Hepatocyte (in vitro differentiated cells): ENCODE measurements around the gene ITPK1.

Experiments used
- EZH2 ChIP-seq: fragments of 200-600 bp; sonication (generic); IDR thresholded peaks from 2 replicates; pipeline ENCODE4 v1.6.1; 2016; ENCODE audit warnings: antibody characterized with exemption, mild to moderate bottlenecking, borderline replicate concordance
- EZH2phosphoT487 ChIP-seq: fragments of 200-600 bp; sonication (generic); IDR thresholded peaks from one replicate; pipeline ENCODE4 v1.6.1; 2018; ENCODE audit warnings: antibody characterized with exemption, mild to moderate bottlenecking, low read depth, moderate library complexity; ENCODE audit not compliant: unreplicated experiment, severe bottlenecking
- TF ChIP-seq, protein P1 (sequence below): fragments of 200-600 bp; sonication (generic); IDR thresholded peaks from 2 replicates; pipeline ENCODE4 v1.5.1; 2016; ENCODE audit warnings: antibody characterized with exemption, mild to moderate bottlenecking; ENCODE audit not compliant: poor library complexity

DNA sequence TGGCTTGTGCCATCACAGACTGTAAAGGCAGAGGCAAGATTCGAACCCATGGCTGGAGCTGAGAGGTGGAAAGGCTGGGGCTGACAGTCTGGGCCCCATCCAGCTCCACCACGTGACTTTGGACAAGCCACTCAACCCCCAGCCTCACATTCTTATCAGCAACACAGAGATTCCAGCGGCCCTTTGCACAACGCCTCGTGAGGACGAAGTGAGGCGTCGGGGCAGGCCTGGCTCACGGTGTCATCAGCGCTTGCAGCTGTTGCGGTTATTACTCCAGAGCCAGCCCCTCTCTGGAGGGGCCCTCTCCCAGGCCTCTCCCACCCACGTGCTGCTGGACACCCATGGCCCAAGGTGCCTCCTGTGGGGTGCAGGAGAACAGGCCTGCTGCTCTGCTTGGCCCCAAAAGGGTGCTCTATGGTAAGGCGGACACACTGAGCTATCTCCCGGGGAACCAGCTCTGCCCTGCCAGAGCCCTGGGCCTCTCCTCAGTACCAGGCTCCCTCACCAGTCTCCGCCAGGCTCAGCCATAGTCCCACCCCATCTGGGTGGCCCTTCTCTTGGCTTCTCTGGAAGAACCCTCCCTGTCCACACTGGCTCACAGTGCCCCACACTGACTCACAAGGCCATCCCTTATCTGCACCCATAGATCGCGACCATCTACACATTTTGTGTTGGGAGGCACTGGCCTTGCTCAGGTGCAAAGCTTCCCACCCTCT lies 171.7 kb downstream of the ITPK1 start:
- TF ChIP-seq, protein P1, sequence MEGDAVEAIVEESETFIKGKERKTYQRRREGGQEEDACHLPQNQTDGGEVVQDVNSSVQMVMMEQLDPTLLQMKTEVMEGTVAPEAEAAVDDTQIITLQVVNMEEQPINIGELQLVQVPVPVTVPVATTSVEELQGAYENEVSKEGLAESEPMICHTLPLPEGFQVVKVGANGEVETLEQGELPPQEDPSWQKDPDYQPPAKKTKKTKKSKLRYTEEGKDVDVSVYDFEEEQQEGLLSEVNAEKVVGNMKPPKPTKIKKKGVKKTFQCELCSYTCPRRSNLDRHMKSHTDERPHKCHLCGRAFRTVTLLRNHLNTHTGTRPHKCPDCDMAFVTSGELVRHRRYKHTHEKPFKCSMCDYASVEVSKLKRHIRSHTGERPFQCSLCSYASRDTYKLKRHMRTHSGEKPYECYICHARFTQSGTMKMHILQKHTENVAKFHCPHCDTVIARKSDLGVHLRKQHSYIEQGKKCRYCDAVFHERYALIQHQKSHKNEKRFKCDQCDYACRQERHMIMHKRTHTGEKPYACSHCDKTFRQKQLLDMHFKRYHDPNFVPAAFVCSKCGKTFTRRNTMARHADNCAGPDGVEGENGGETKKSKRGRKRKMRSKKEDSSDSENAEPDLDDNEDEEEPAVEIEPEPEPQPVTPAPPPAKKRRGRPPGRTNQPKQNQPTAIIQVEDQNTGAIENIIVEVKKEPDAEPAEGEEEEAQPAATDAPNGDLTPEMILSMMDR = no peak
- TF ChIP-seq EZH2 (no peak), EZH2phosphoT487 (no peak)
